ENCODE measurements around the gene BAHCC1.

Gene BAHCC1

DNA sequence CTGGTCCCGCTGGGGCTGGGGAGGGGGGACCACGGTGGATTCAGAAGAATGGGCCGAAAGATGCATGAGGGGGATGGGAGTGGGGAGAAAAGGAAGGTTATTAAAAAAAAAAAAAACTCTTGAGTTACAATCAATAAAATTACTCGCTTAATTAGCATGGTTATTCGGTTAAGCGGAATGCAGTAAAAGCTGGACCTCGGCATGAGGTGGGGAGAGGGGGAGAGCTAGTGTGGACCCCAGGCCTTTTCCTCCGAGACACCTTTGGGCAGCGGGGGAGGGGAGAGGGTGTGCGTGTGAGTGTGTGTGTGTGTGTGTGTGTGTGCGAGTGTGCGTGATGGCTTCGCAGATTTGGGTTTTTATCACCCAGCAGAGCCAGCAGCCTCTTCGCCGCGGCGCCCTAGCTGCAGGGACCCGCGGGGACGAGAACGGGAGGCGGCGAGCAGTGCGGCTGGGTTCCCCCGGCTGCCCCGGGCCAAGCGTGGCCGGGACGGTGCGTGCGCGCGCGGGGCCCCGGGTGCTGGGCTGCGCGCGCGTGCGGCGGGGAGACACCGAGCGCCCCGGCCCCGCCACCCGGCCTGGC lies 3.7 kb downstream of the BAHCC1 start:
- DNase-seq = no peak

DNA sequence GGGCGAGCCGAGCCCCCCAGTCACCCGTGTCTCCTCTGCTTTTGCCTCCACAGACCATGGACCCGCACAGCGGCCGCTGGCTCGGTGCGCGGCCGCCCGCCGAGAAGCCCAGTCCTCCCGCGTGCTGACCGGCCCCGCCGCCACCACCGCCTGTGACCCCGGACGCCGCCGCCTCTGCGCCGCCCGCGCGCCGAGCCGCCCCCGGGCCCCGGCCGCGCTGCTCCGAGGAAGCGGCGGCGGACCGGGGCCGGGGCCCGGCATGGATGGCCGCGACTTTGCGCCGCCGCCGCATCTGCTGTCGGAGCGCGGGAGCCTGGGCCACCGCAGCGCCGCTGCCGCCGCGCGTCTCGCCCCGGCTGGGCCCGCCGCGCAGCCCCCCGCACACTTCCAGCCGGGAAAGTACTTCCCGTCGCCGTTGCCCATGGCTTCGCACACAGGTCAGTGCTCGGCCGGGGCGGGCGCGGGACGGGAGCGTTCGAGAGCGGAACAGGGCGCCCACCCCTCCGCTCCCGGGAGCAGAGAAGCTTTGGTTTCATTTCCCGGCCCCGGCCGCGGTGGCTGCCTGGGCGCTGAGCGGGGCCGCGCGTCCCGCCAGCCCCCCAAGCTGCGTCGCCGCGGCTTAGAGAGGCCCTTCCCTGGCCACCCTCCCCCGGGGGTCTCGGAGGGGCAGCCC lies 4.4 kb downstream of the BAHCC1 start:
- DNase-seq = no peak

DNA sequence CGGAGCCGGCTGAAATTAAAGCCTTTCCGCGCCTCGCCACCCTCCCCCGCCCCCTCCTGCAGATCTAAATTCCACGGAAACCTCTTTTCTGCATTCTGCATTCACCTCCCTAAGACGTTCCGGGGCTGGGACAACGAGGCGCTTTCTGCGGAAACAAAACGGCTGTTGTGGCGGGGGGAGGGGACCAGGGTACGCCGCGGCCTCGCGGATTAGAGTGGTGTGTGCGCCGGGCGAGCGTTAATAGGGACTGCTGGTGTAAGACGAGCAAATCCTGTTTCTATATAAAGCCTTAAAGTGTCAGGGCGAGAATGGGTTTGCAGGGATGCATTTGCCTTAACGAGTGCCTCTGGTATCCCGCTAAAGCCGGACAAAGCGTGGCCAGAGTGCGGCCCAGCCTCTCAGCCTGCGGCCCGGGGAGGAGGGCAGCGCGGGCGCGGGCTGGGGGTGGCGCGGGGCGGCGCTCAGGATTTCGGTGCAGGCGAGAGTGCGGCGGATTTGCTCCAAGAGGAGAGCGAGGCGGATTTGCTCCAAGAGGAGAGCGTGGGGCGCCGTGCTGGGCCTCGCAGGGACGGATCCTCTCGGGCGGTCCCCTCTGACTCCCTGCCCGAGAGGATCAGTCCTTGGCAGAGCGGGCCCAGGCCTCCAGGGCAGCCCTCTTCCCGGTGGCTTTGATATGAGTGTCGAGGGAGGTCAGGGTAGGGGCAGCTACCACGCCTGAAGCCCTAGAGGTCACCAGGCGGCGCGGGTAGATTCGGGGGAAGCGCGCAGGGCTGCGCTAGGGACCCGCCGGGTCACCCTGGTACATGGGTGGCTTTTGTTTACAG lies 5.1 kb downstream of the BAHCC1 start:
- DNase-seq = no peak

- no peak for DNase-seq
Observed at GRCh38 chr17:81400996-81401722, 5.9 kb downstream of the BAHCC1 start.

DNA sequence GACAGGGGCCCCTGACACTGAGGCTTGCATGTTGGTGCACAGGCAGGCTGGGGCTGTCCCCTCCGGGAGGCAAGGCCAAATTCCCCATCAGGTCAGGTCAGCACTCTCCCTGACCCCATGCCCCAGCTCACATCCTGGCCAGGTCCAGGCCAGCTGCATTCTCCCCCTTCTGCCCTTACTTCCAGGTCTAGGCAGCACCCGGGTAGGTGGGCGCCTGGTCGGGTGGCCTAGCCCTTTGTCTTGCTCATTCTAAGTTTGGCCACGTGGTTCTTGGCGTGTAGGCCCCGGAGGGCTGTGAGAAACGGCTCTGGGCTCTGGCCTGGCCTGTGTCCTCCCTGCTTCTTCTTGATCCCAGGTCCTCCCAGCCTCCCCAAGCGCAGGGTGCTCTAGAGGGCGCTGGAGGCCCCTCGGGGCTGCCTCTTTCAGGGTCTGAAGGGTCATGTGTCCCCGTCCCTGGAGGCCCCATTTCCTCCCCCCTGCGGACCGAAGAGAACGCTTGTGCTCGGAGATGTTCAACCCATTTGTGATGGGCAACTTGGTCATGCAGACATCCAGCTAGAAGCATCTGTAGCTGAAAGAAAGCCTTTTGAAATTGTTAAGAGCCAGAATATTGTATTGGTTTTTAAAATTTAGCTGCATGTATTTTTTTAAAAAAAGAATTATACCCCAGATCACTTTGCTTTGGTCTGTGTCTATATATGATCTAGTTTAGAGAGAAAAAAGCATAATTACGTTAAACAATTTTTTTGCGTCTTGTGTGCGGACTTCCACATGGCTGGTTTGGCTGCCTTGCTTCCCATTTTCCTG lies 6.7 kb downstream of the BAHCC1 start:
- no peak for DNase-seq

GRCh38 chr17:81402530-81402941 lies 7.3 kb downstream of the BAHCC1 start:
- DNase-seq = no peak

DNA sequence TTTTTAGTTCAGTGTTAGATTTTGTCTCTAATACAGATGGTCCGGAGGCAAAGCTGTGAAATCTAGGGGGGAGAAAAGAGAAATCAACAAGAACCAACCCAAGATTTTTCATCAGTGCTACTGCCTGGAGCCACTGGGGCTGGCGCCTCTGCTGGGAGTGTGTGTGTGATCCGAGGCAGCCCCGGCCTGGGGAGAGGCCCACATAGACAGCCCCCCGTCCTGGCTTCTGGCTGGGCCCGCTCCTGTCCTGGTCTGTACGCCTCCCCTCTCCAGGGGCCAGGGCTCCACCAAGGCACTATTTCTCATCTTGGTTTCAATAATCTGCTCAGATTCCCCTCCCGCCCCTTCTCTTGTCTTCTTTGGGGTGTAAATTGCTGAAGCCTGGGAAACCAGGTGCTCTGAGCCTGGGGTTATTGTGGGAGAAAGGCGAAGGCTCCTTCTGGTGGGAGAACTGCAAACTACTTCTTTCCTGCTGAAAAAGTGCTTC lies 7.8 kb downstream of the BAHCC1 start:
- no peak for DNase-seq

DNA sequence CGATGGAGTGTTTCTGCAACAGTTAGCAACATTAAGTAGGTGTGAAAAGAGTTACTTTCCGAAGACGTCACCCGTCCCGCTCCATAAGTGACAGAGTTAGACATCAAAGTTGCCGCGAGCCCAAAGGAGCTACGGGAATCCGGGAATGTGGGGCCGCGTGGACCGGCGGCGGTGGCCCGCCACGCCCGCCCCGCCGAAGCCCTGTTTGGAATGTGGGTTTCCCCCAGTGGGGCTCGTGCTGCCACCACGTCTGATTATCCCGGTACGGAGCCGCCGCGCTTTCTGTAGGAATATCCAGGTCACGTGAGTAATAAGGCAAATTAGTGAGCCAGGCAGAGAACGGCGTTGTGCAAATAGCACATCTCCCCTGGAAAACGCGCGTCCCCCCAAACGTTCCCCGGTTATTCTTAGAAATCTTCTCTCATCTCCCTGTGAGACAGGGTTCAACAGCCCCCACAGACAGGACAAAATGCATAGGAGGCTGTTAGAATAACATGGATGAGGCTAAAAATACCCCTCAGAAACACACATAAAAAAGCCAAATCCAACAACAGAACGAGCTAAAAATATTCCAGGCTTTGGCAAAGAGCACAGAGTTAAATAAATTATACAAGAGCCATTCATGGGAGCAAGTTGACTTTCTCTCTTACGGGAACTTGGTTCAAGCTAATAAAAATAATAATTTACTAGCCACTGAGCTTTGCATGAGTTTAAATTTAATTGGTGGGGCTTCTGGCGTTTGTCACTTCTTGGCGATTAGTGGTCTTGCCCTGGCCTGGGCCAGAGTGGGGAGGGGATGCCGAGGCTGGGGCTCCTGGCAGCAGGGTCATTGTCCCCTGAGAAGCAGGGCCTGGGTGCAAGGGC lies 8.6 kb downstream of the BAHCC1 start:
- DNase-seq = no peak

DNA sequence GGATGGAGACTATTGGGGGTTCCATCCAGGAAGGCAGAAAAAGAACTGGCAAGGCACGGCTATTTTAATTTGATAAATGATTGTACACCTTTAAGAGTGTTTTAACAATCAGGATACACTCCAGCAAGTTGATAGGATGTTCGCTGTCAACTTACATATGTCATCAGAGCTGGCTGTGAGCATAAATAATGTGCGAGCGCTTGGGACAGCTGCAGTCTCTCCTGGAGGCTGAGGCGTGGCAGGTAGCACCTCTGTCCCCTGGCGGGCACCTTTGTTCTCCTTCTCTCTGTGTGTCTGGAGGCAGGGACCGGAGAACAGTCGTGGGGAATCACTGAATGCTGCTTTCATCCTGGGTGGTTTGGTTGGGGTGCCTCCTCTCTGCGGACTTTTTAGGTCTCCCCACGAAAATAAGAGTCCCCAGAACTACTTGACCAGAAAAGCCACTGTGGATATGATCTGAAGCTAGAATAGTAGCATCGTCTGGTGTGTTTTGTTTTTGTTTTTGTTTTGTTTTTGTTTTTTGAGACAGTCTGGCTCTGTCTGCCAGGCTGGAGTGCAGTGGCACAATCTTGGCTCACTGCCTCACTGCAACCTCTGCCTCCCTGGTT lies 9.4 kb downstream of the BAHCC1 start:
- no peak for DNase-seq

DNA sequence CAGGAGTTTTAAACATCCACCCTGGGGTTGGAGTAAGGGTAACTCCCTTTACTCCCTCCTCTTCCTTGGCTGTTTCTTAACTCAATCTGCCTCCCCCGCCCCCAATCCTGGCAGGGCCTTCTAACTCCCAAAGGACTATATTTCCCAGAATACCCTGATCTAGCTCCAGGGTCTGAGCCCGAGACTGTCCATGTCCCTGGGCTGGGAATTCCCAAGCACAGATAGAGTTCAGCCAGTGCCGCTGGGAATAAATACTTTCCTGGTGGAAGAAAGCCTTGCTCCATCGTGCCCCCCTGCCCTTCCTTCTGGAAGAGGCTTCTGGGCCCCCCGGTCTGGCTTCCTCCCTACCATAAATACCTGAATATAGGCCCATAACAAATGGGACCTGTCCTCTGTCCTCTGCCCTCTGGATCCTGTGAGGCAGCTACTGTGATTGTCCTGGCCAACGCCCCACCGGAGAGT lies 10.2 kb downstream of the BAHCC1 start:
- no peak for DNase-seq

- no peak for DNase-seq
Observed at GRCh38 chr17:81406117-81406953, 11.1 kb downstream of the BAHCC1 start.

- DNase-seq = no peak
Observed at GRCh38 chr17:81408049-81408448, 12.8 kb downstream of the BAHCC1 start.

GRCh38 chr17:81409190-81409935 lies 14.1 kb downstream of the BAHCC1 start:
- DNase-seq = no peak

GRCh38 chr17:81410852-81411251 lies 15.6 kb downstream of the BAHCC1 start:
- DNase-seq = no peak

- DNase-seq = no peak
Observed at GRCh38 chr17:81411305-81411704, 16.0 kb downstream of the BAHCC1 start.

GRCh38 chr17:81412490-81413093 lies 17.3 kb downstream of the BAHCC1 start:
- DNase-seq = peak; percentile 33

DNA sequence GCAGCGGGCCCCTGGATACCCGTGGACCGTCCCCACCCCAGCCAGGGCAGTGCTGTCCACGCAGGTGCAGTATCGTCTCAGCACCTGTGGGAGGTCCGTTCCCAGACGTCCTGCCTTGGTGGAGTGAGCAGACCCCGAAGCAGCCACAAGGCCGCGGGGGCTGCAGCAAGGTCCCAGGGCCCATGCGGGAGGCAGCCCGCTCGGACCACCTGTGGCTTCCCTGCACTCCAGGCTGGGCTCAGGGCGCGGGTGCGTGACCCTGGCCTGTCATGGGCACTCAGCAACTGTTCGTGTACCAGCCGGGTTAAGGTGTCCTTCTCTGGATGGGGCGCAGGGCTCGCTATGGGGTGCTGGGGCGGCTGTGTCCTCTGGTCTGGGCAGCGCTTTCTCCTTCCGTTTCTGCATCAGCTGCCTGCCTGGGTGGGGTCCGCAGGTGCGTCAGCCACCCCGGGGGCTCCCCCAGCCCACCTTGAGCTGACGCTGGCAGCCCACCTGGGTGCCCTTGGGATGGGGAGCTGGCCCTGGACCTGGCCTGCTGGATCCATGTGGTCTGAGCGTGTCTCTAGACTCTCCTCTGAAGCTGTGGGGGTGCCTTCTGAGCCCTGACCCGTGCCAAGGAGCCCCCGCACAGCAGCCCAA lies 18.4 kb downstream of the BAHCC1 start:
- no peak for DNase-seq
